Measurements from ENCODE around the gene CTNNBIP1. TPM values are rescaled to one million over a fixed set of nuclear protein-coding genes. Genes with fewer than 3 reads are reported as not detected.

Gene CTNNBIP1
- total RNA-seq, 1 donor from 2014 or later: 75.5 TPM

- no peak for DNase-seq (ENCODE audit: low read depth, low spot score)
- Mint-ChIP-seq H3K27me3 (ENCODE audit: low read depth) (no peaks in the 10 kb centered on the region), H3K27ac (ENCODE audit: unreplicated experiment) (no peak overlapping the region), H3K36me3 (ENCODE audit: low read depth) (no peaks in the 10 kb centered on the region), H3K4me3 (no peak overlapping the region), H3K4me1 (peaks cover 17% of the 10 kb centered on the region), H3K9me3 (no peaks in the 10 kb centered on the region)
- TF ChIP-seq CTCF (conservative IDR thresholded peaks at IDR 0.05): no peak
Observed at GRCh38 chr1:9801909-9802308, 108.2 kb downstream of the CTNNBIP1 start.

Other genes starting within 250 kb of the CTNNBIP1 start
- 133 and 136 TPM in 2 replicates for gene CLSTN1, start 86.3 kb downstream of the CTNNBIP1 start, total RNA-seq
- gene LZIC, start 33.1 kb upstream of the CTNNBIP1 start, total RNA-seq: 35.3 and 39.6 TPM in 2 replicates
- gene NMNAT1, start 33.2 kb upstream of the CTNNBIP1 start, total RNA-seq: 8.8 and 9.6 TPM in 2 replicates
- not detected in 2 replicates for gene RBP7, start 87.0 kb upstream of the CTNNBIP1 start, total RNA-seq
- gene UBE4B, start 122.7 kb upstream of the CTNNBIP1 start, total RNA-seq: 72.8 and 74.4 TPM in 2 replicates

Measured in neural crest cell (in vitro differentiated cells).